B cell (primary cell): ENCODE results near the gene ACOX3. TPM values are rescaled to one million over a fixed set of nuclear protein-coding genes. Genes with fewer than 3 reads are reported as not detected.

Source experiments
- ATAC-seq: fragments of 200-7000 bp; cut with Tn5 transposase; one replicate; pipeline ENCODE4 v1.10.0; 2021; ENCODE audit warnings: low read depth, mild to moderate bottlenecking, moderate number of reproducible peaks, moderate library complexity
- CTCF ChIA-PET: fragments of 350-600 bp; sonication (Branson Sonifier 250); formaldehyde crosslinking; loops from one replicate; lab custom pipeline; 2021; ENCODE audit warnings: antibody characterized with exemption, inconsistent platforms; lab: Charles Lee
- POLR2A ChIA-PET: fragments of 350-600 bp; sonication (Branson Sonifier 250); formaldehyde crosslinking; loops from one replicate; lab custom pipeline; 2021; ENCODE audit warnings: antibody characterized with exemption; lab: Charles Lee
- DNase-seq: peaks from one replicate; pipeline ENCODE4 v3.0.0; 2013
- H2AFZ ChIP-seq: 2 replicates; pipeline ENCODE4 v1.6.1; 2012; ENCODE audit warnings: mild to moderate bottlenecking, low read depth, low read length; ENCODE audit not compliant: insufficient read depth, poor library complexity, severe bottlenecking
- H3K27ac ChIP-seq, 2 donors: 1 replicate in 1 of 2; 2 replicates in 1 of 2; pipeline ENCODE4 v1.5.1; 2012 to 2013; ENCODE audit warnings: low read length in 2 of 2, mild to moderate bottlenecking in 2 of 2, moderate library complexity in 1 of 2
- H3K27me3 ChIP-seq, 4 experiments: fragments of 200-600 bp in 1 of 4; sonication (generic) in 1 of 4; replicated peaks in 1 of 4; 1 replicate in 2 of 4; 2 replicates in 2 of 4; pipeline versions ENCODE4 v1.6.1 to v1.7.0; 2013 to 2016; ENCODE audit warnings: low read length in 3 of 4, mild to moderate bottlenecking in 2 of 4, mixed read lengths in 1 of 4, moderate library complexity in 1 of 4; ENCODE audit not compliant: insufficient read depth in 4 of 4, control insufficient read depth in 3 of 4; ENCODE audit errors: control extremely low read depth in 1 of 4
- H3K36me3 ChIP-seq, 2 experiments: replicated peaks in 1 of 2; 1 replicate in 1 of 2; 2 replicates in 1 of 2; pipeline versions ENCODE4 v1.6.1 to v1.7.1; 2013; ENCODE audit warnings: low read length in 1 of 2; ENCODE audit not compliant: insufficient read depth in 2 of 2, control insufficient read depth in 1 of 2; ENCODE audit errors: control extremely low read depth in 1 of 2, extremely low read depth in 1 of 2
- H3K4me1 ChIP-seq, 2 donors: fragments of 200-600 bp in 1 of 2; sonication (generic) in 1 of 2; 1 replicate in 1 of 2; 2 replicates in 1 of 2; pipeline versions ENCODE4 v1.5.1 to v1.6.1; 2013 to 2017; ENCODE audit warnings: low read length in 2 of 2; ENCODE audit not compliant: control insufficient read depth in 2 of 2, insufficient read depth in 2 of 2
- H3K4me2 ChIP-seq: replicated peaks from 2 replicates; pipeline ENCODE3; 2012; ENCODE audit warnings: mild to moderate bottlenecking, low read depth, low read length; ENCODE audit not compliant: poor library complexity, severe bottlenecking
- H3K4me3 ChIP-seq, 5 experiments: fragments of 200-600 bp in 1 of 5; sonication (generic) in 1 of 5; 1 replicate in 3 of 5; 2 replicates in 2 of 5; pipeline versions ENCODE4 v1.5.1 to v1.7.0; 2011 to 2016; ENCODE audit warnings: low read length in 4 of 5, mild to moderate bottlenecking in 4 of 5, low read depth in 2 of 5, control low read depth in 1 of 5, moderate library complexity in 1 of 5; ENCODE audit not compliant: insufficient read depth in 1 of 5; ENCODE audit errors: control extremely low read depth in 1 of 5, extremely low read depth in 1 of 5
- H3K79me2 ChIP-seq: fragments of 200-600 bp; sonication (generic); one replicate; pipeline ENCODE4 v1.6.0; 2016; ENCODE audit warnings: low read length; ENCODE audit not compliant: control insufficient read depth, insufficient read depth
- H3K9ac ChIP-seq: fragments of 200-600 bp; sonication (generic); 2 replicates; pipeline ENCODE4 v1.6.1; 2017; ENCODE audit warnings: mild to moderate bottlenecking, low read length, moderate library complexity
- H3K9me3 ChIP-seq, 3 donors: one replicate each; pipeline versions ENCODE4 v1.6.1 to v1.7.1; 2013; ENCODE audit warnings: low read length in 2 of 3; ENCODE audit not compliant: control insufficient read depth in 2 of 3, insufficient read depth in 1 of 3; ENCODE audit errors: control extremely low read depth in 1 of 3
- H4K20me1 ChIP-seq: 2 replicates; pipeline ENCODE4 v1.6.0; 2012; ENCODE audit warnings: mild to moderate bottlenecking, low read length; ENCODE audit not compliant: insufficient read depth, control insufficient read depth, poor library complexity, severe bottlenecking
- H3K27ac Mint-ChIP-seq: one replicate; pipeline ENCODE4 v1.8.0; 2021; ENCODE audit warnings: mixed read lengths
- H3K27me3 Mint-ChIP-seq: one replicate; pipeline ENCODE4 v1.8.0; 2021; ENCODE audit warnings: mixed read lengths
- H3K4me1 Mint-ChIP-seq: one replicate; pipeline ENCODE4 v1.8.0; 2021; ENCODE audit warnings: mixed read lengths
- H3K4me3 Mint-ChIP-seq: one replicate; pipeline ENCODE4 v1.8.0; 2021; ENCODE audit warnings: mixed read lengths
- H3K9me3 Mint-ChIP-seq: one replicate; pipeline ENCODE4 v1.8.0; 2022; ENCODE audit warnings: mixed read lengths; ENCODE audit not compliant: insufficient read depth
- EZH2 ChIP-seq: IDR thresholded peaks from 2 replicates; pipeline ENCODE4 v1.6.1; 2012; ENCODE audit warnings: borderline replicate concordance, low read depth, mild to moderate bottlenecking, moderate library complexity, low read length; ENCODE audit not compliant: insufficient read depth, poor library complexity, severe bottlenecking
- WGBS: methylation state at CpG from one replicate; pipeline ENCODE4 v1.1.5; 2013; ENCODE audit warnings: missing lambda C conversion rate; ENCODE audit not compliant: insufficient coverage; 5-methylcytosine and 5-hydroxymethylcytosine counted together
- intact Hi-C: fragments of 100-400 bp; cut with micrococcal nuclease; formaldehyde crosslinking; loops from one replicate; pipeline ENCODE4 v1.10.0; 2022
- polyA plus RNA-seq: library from polyadenylated mRNA; depleted of rRNA; stranded (reverse); fragments of >200 nt; gene quantifications from 2 replicates; pipeline ENCODE4 v1.2.3, GENCODE V29; 2012
- total RNA-seq, 2 donors: library from RNA; stranded (reverse); fragments of 120-200 nt in 1 of 2; gene quantifications; 1 replicate in 1 of 2; 2 replicates in 1 of 2; pipeline versions ENCODE4 v1.2.3 to v1.2.4, GENCODE V29; 2013 to 2022
- TF ChIP-seq, protein P1 (sequence below): fragments of 200-600 bp; IDR thresholded peaks from one replicate; pipeline ENCODE4 v1.8.0; 2022; ENCODE audit warnings: antibody characterized with exemption, mild to moderate bottlenecking

Gene ACOX3
- total and polyA plus RNA-seq, 2 donors (not counting 1 experiment from before 2014, with no cell fraction given), result 4.6 to 23.1 TPM

DNA sequence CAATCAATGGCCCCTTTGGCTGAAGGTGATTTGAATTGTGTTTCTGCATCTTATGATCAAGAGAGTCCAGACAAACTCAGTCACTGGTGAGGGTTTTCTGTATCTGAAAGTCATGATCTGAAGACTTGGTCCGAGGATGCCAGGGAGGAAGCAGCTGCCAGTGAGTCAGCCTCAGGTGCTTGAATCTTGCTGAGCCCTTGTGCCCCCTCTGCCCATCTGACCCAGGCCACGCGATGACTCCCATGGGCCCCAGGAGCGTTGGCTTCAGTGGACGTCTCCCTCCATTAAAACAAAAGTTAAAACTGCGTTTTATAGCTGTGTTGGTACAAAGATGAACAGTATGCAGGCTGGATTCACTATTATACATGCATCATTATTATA lies 109.0 kb downstream of the ACOX3 start:
- H3K9me3 ChIP-seq, result peaks cover 0 to 35% (median 6%) of the 10 kb centered on the region in 3 donors
- ChIA-PET POLR2A (no interaction called here), CTCF (no interaction called here)
- no peak overlapping the region for H3K27ac ChIP-seq
- H3K9ac ChIP-seq, result no peak overlapping the region
- intact Hi-C loops, result no loop called here
- no peak overlapping the region for H3K4me2 ChIP-seq
- ATAC-seq, result no peak
- H3K36me3 ChIP-seq, result no peaks in the 10 kb centered on the region
- WGBS, result 20% methylated on average over 1 of the region's 6 CpGs
- no peaks in the 10 kb centered on the region for H3K27me3 ChIP-seq
- H3K79me2 ChIP-seq, result no peaks in the 10 kb centered on the region
- Mint-ChIP-seq H3K9me3 (peaks cover 5% of the 10 kb centered on the region), H3K27me3 (no peaks in the 10 kb centered on the region), H3K4me3 (no peak overlapping the region), H3K4me1 (no peaks in the 10 kb centered on the region), H3K27ac (no peak overlapping the region)
- H4K20me1 ChIP-seq, result no peaks in the 10 kb centered on the region
- DNase-seq, result no peak
- TF ChIP-seq, protein P1, sequence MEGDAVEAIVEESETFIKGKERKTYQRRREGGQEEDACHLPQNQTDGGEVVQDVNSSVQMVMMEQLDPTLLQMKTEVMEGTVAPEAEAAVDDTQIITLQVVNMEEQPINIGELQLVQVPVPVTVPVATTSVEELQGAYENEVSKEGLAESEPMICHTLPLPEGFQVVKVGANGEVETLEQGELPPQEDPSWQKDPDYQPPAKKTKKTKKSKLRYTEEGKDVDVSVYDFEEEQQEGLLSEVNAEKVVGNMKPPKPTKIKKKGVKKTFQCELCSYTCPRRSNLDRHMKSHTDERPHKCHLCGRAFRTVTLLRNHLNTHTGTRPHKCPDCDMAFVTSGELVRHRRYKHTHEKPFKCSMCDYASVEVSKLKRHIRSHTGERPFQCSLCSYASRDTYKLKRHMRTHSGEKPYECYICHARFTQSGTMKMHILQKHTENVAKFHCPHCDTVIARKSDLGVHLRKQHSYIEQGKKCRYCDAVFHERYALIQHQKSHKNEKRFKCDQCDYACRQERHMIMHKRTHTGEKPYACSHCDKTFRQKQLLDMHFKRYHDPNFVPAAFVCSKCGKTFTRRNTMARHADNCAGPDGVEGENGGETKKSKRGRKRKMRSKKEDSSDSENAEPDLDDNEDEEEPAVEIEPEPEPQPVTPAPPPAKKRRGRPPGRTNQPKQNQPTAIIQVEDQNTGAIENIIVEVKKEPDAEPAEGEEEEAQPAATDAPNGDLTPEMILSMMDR, result no peak
- no peak for TF ChIP-seq EZH2
- no peaks in the 10 kb centered on the region for H3K4me1 ChIP-seq
- no peak overlapping the region for H2AFZ ChIP-seq
- H3K4me3 ChIP-seq, result no peak overlapping the region

DNA sequence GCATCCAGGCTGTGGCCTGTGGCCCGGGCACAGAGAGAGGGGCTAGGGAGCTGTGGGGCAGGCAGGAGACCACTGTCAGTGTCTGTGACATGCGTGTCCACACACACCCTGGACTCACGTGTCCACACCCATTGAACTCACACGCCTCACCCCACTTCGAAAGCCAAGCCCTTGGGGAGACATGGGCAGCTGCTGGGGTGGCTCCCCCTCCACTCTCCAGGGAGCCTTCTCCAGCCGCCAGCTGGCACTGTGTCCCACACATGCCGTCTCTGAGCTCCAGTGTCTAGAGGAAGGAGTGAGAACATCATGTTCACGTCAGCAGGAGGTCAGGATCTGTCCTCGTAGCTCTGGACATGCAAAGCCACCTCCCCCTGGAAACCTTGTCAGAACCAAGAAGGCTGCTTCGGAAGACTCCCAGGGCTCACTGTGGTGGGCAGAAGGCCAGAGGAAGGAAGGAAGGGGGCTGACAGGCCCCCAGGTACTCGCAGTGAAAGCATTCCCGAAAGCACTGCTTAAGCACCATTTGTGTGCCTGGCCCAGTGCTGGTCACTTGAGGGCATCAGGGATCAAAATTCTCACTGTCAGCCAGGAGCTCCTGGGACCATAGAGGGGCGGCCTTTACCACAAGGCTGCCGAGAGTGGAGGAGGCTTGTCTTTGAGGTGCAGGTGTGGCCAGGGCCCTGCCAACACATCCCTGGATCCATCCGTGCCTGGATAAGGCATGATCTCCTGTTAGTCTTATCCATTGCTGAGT lies 109.5 kb downstream of the ACOX3 start:
- intact Hi-C loops, result no loop called here
- no peak for TF ChIP-seq EZH2
- TF ChIP-seq, protein P1, result no peak
- ChIA-PET CTCF (no interaction called here), POLR2A (no interaction called here)
- Histone ChIP-seq H3K27ac (no peak overlapping the region), H4K20me1 (no peaks in the 10 kb centered on the region), H3K9me3 (peaks cover 0 to 33% (median 3%) of the 10 kb centered on the region in 3 donors), H3K79me2 (no peaks in the 10 kb centered on the region), H3K4me1 (no peaks in the 10 kb centered on the region), H3K27me3 (no peaks in the 10 kb centered on the region), H2AFZ (no peak overlapping the region), H3K9ac (no peak overlapping the region), H3K4me3 (no peak overlapping the region), H3K4me2 (no peak overlapping the region), H3K36me3 (no peaks in the 10 kb centered on the region)
- Mint-ChIP-seq H3K4me3 (no peak overlapping the region), H3K27ac (no peak overlapping the region), H3K4me1 (no peaks in the 10 kb centered on the region), H3K9me3 (peaks cover 2% of the 10 kb centered on the region), H3K27me3 (no peaks in the 10 kb centered on the region)
- no peak for DNase-seq
- ATAC-seq, result no peak
- 75% methylated on average over 12 of the region's 15 CpGs for WGBS
